HCT116 (cell line): Measurements from ENCODE around the gene GRAP. TPM values are rescaled to one million over a fixed set of nuclear protein-coding genes. Genes with fewer than 3 reads are reported as not detected.
A peak's percentile ranks its signal among the peaks of the same experiment; 100 is the strongest.
"Not testable (repeated sequence)": the region's sequence is repeated elsewhere in the genome, so short reads cannot be mapped to it uniquely, and the experiment has no call there.

Source experiments
- ATAC-seq: fragments of 200-7000 bp; cut with Tn5 transposase; 2 replicates; pipeline ENCODE4 v1.9.1; 2020; ENCODE audit warnings: mild to moderate bottlenecking, moderate library complexity
- BruUV-seq: library from RNA; stranded (reverse); fragments of 400-500 nt; replicated peaks from 2 replicates; lab custom pipeline; 2021; lab: Mats Ljungman, UMichigan
- CTCF ChIA-PET: fragments of 300-600 bp; sonication (Branson Sonifier 250); formaldehyde crosslinking; loops from one replicate; lab custom pipeline; 2021; ENCODE audit warnings: antibody characterized with exemption; lab: Charles Lee
- POLR2A ChIA-PET: fragments of 300-600, 350-600 bp; sonication (Branson Sonifier 250); formaldehyde crosslinking; loops from one replicate; lab custom pipeline; 2021; ENCODE audit warnings: antibody characterized with exemption; lab: Charles Lee
- RAD21 ChIA-PET, 2 experiments: fragments of 300-600 bp; sonication (Branson Sonifier 250); formaldehyde crosslinking; loops; one replicate each; lab custom pipeline; 2023; ENCODE audit warnings: low total read pairs in 2 of 2; ENCODE audit not compliant: uncharacterized antibody in 2 of 2, unreplicated experiment in 2 of 2, low non-redundant PET in 1 of 2; lab: Charles Lee
- DNase-seq: peaks from one replicate; pipeline ENCODE4 v3.0.0-alpha.2; 2010; ENCODE audit warnings: low read depth, low spot score
- H2AFZ ChIP-seq: fragments of 200-600 bp; shearing (Covaris generic), sonication (generic); 2 replicates; pipeline ENCODE4 v1.6.1; 2017; ENCODE audit warnings: low read depth, mixed run types, mixed read lengths, antibody characterized with exemption, low read length; ENCODE audit not compliant: poor library complexity, severe bottlenecking
- H3K27ac ChIP-seq: 2 replicates; pipeline ENCODE4 v1.5.1; 2012; ENCODE audit warnings: low read depth, low read length
- H3K27me3 ChIP-seq: fragments of 200-600 bp; sonication (generic); 2 replicates; pipeline ENCODE4 v1.6.1; 2016; ENCODE audit warnings: mixed run types, low read length, mixed read lengths; ENCODE audit not compliant: insufficient read depth
- H3K36me3 ChIP-seq, 2 experiments: fragments of 200-500 bp in 1 of 2; fragments of 200-600 bp in 1 of 2; sonication (Bioruptor generic) in 1 of 2; sonication (generic) in 1 of 2; 2 replicates each; pipeline versions ENCODE4 v1.5.1 to v1.6.1; 2014 to 2016; ENCODE audit warnings: low read length in 2 of 2, inconsistent platforms in 1 of 2, mixed read lengths in 1 of 2, mixed run types in 1 of 2; ENCODE audit not compliant: insufficient read depth in 2 of 2, control insufficient read depth in 1 of 2
- H3K4me1 ChIP-seq, 2 experiments: fragments of 200-600 bp in 1 of 2; sonication (generic) in 1 of 2; 2 replicates each; pipeline versions ENCODE4 v1.5.1 to v1.6.1; 2012 to 2017; ENCODE audit warnings: low read length in 2 of 2, inconsistent platforms in 1 of 2, mild to moderate bottlenecking in 1 of 2, mixed read lengths in 1 of 2, mixed run types in 1 of 2, moderate library complexity in 1 of 2; ENCODE audit not compliant: insufficient read depth in 2 of 2, control insufficient read depth in 1 of 2
- H3K4me2 ChIP-seq: fragments of 200-600 bp; sonication (generic); 2 replicates; pipeline ENCODE4 v1.6.1; 2017; ENCODE audit warnings: mixed run types, low read length, mixed read lengths
- H3K4me3 ChIP-seq, 2 experiments: fragments of 200-600 bp in 1 of 2; sonication (generic) in 1 of 2; replicated peaks in 1 of 2; 2 replicates each; pipeline ENCODE4 v1.5.1; 2011 to 2016; ENCODE audit warnings: low read length in 2 of 2, control low read depth in 1 of 2, low read depth in 1 of 2, mild to moderate bottlenecking in 1 of 2, mixed read lengths in 1 of 2, mixed run types in 1 of 2
- H3K79me2 ChIP-seq: fragments of 200-600 bp; sonication (generic); 2 replicates; pipeline ENCODE4 v1.6.1; 2017; ENCODE audit warnings: mild to moderate bottlenecking, mixed run types, low read length, moderate library complexity, mixed read lengths; ENCODE audit not compliant: insufficient read depth
- H3K9ac ChIP-seq: fragments of 200-600 bp; sonication (generic); 2 replicates; pipeline ENCODE4 v1.6.1; 2016; ENCODE audit warnings: low read length, mixed read lengths
- H3K9me2 ChIP-seq: fragments of 200-600 bp; sonication (generic), shearing (Covaris generic); 2 replicates; pipeline ENCODE4 v1.6.1; 2017; ENCODE audit warnings: mixed run types, mild to moderate bottlenecking, moderate library complexity; ENCODE audit not compliant: insufficient read depth
- H3K9me3 ChIP-seq, 2 experiments: fragments of 200-500 bp in 1 of 2; fragments of 200-600 bp in 1 of 2; sonication (Bioruptor generic) in 1 of 2; sonication (generic) in 1 of 2; 2 replicates each; pipeline ENCODE4 v1.6.1; 2014 to 2017; ENCODE audit warnings: low read length in 2 of 2, mixed read lengths in 2 of 2, inconsistent platforms in 1 of 2, low read depth in 1 of 2, mild to moderate bottlenecking in 1 of 2, mixed run types in 1 of 2, moderate library complexity in 1 of 2; ENCODE audit not compliant: control insufficient read depth in 1 of 2, insufficient read depth in 1 of 2
- H4K20me1 ChIP-seq: fragments of 200-600 bp; sonication (generic), shearing (Covaris generic); 2 replicates; pipeline ENCODE4 v1.6.1; 2017; ENCODE audit warnings: mixed run types, mild to moderate bottlenecking, moderate library complexity; ENCODE audit not compliant: insufficient read depth
- intact Hi-C: fragments of 100-400 bp; cut with micrococcal nuclease; formaldehyde crosslinking; loops from 2 replicates; pipeline ENCODE4 v1.10.0; 2022
- total RNA-seq: library from RNA; stranded (reverse); gene quantifications from one replicate; pipeline ENCODE4 v1.2.1, GENCODE V29; 2021; ENCODE audit not compliant: unreplicated experiment

GRAP gene
- total RNA-seq, 1 experiment from 2014 or later: 0.27 TPM

DNA sequence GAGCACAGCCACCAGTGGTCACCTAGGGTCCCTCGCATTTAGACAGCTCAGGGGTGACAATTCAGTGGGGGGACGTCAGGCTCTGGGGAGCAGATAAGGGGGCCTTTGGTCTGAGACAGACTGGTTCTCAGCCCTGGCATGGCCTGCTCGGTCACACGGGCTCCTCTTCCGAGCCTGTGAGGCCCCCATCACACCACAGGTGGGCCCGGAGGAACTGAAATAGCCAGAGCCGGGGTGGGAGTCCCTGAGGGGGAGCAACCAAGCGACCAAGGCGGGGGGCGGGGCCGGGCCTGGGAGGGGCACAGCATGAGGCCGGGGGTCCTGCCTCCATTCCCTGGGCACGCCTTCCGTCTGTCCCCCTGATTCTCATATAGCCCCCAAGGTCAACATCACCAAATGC, 4.4 kb downstream of the GRAP start:
- H3K27ac ChIP-seq, BruUV-seq, ATAC-seq, RAD21 ChIA-PET, POLR2A ChIA-PET, H4K20me1 ChIP-seq, H3K27me3 ChIP-seq, DNase-seq, H3K79me2 ChIP-seq, H3K4me1 ChIP-seq, intact Hi-C loops, H3K4me2 ChIP-seq, H2AFZ ChIP-seq, H3K36me3 ChIP-seq, H3K4me3 ChIP-seq, CTCF ChIA-PET, H3K9me2 ChIP-seq, H3K9me3 ChIP-seq, H3K9ac ChIP-seq: not testable (repeated sequence)

DNA sequence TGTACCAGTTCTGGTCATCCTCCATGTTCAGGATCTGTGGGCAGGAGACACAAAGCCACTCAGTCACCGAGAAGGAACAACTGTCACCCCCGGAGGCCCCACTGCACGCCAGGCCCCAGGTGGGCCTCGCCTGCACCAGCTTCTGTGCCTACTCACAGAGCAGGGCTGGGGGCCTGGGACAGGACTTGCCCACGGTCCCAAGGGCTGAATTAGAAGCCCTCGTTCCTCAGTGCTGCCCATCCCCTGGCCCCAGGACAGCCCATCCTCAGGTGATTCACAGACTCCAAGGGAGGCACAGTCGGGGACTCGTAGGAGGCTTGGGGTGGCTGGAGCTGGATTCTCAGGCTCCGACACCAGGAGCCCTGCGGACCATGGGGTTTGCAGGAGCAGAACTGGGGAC, 4.9 kb downstream of the GRAP start:
- intact Hi-C loops, H4K20me1 ChIP-seq, H3K27me3 ChIP-seq, BruUV-seq, POLR2A ChIA-PET, H3K9me3 ChIP-seq, DNase-seq, ATAC-seq, RAD21 ChIA-PET, H3K9me2 ChIP-seq, H2AFZ ChIP-seq, H3K36me3 ChIP-seq, H3K4me2 ChIP-seq, H3K27ac ChIP-seq, H3K4me1 ChIP-seq, H3K4me3 ChIP-seq, H3K9ac ChIP-seq, CTCF ChIA-PET, H3K79me2 ChIP-seq: not testable (repeated sequence)

DNA sequence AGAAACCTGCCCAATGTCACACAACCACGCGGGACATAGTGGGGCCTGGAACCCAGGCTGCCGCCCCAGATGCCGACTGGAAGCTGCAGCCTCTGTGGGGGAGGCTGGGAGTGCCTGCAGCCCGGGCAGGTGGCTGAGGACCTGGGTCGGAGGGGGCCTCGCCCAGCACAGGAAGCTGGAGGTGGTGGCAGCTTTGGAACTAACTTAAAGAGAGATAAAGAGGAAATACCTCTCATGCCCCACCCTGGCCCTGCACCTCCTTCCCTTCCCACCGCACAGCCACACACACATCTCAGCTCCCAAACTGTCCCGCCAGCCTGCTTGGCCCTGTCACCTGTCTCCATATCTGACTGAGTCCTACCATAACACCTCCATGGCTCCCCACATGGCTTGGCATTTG, 6.4 kb downstream of the GRAP start:
- H4K20me1 ChIP-seq, H3K9me3 ChIP-seq, H3K79me2 ChIP-seq, BruUV-seq, H3K4me2 ChIP-seq, H3K9me2 ChIP-seq, H3K36me3 ChIP-seq, RAD21 ChIA-PET, intact Hi-C loops, CTCF ChIA-PET, H3K4me1 ChIP-seq, H3K4me3 ChIP-seq, H3K27me3 ChIP-seq, POLR2A ChIA-PET, H3K27ac ChIP-seq, H3K9ac ChIP-seq, ATAC-seq, DNase-seq, H2AFZ ChIP-seq: not testable (repeated sequence)

DNA sequence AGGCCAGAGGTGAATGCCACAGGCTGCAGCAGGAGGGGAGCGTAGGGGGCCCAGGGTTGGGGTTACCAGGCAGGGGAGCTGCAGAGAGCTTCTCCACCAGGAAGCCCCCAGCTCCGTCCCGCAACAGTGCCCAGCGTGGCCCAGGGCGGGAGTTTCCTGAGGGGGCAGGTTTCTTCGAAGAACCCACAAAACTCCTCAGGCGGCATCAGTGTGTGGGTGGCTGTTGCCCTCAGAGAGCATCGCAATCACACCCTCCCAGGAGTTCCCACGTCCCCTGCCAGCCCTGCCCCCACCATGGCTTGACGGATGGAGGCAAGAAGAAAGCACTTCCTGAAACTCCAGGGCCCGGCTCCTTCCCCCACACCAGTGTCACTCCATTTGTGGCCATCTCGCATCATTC, 8.0 kb downstream of the GRAP start:
- H3K79me2 ChIP-seq, RAD21 ChIA-PET, CTCF ChIA-PET, POLR2A ChIA-PET, H3K27ac ChIP-seq, H3K4me1 ChIP-seq, BruUV-seq, H3K4me3 ChIP-seq, H3K9ac ChIP-seq, ATAC-seq, H2AFZ ChIP-seq, H3K27me3 ChIP-seq, H4K20me1 ChIP-seq, DNase-seq, H3K4me2 ChIP-seq, H3K36me3 ChIP-seq, intact Hi-C loops, H3K9me3 ChIP-seq, H3K9me2 ChIP-seq: not testable (repeated sequence)

DNA sequence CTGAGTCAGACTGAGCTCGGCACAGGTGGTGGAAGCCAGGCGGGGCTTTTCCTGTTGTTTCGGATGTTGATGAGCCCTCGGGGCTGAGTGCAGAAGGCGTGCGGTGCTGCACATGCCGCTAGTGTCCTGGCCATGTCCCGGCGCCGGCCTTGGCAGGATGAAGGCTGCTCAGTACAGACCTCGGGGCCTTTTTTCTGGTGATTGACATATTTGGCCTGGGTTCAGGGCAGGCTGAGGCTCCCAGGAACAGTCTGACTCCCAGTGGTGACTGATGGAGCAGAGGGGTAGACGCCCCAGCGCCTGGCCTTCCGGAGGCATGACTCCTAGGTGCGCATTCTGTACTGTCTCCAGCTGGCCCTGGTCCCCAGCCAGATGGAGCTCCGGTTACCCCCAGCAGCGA, 8.8 kb downstream of the GRAP start:
- H3K4me3 ChIP-seq, H3K36me3 ChIP-seq, H3K4me1 ChIP-seq, intact Hi-C loops, H4K20me1 ChIP-seq, H3K27me3 ChIP-seq, H2AFZ ChIP-seq, H3K4me2 ChIP-seq, RAD21 ChIA-PET, POLR2A ChIA-PET, H3K9me2 ChIP-seq, H3K27ac ChIP-seq, H3K9ac ChIP-seq, DNase-seq, H3K79me2 ChIP-seq, H3K9me3 ChIP-seq, BruUV-seq, CTCF ChIA-PET: not testable (repeated sequence)
- peak; percentile 70 for ATAC-seq
